Panc1 (cell line): ENCODE measurements around the gene MAGI1. TPM values are rescaled to one million over a fixed set of nuclear protein-coding genes. Genes with fewer than 3 reads are reported as not detected.

ENCODE experiments used
- ATAC-seq: fragments of 200-7000 bp; cut with Tn5 transposase; 2 replicates; pipeline ENCODE4 v1.9.1; 2020; ENCODE audit warnings: mild to moderate bottlenecking, moderate library complexity
- BruUV-seq: library from RNA; stranded (reverse); fragments of 400-500 nt; replicated peaks from 2 replicates; lab custom pipeline; 2021; lab: Mats Ljungman, UMichigan
- CTCF ChIA-PET: fragments of 300-600 bp; sonication (Branson Sonifier 250); formaldehyde crosslinking; loops from one replicate; lab custom pipeline; 2022; ENCODE audit warnings: antibody characterized with exemption; lab: Charles Lee
- POLR2A ChIA-PET: fragments of 300-600 bp; sonication (Branson Sonifier 250); formaldehyde crosslinking; loops from one replicate; lab custom pipeline; 2022; ENCODE audit warnings: antibody characterized with exemption; lab: Charles Lee
- DNase-seq: peaks from one replicate; pipeline ENCODE4 v3.0.0-alpha.2; 2010; ENCODE audit warnings: low read depth, low spot score
- H3K27ac ChIP-seq: 2 replicates; pipeline ENCODE4 v1.5.1; 2011; ENCODE audit warnings: mild to moderate bottlenecking, low read length, inconsistent platforms
- H3K27me3 ChIP-seq: fragments of 200-500 bp; sonication (Bioruptor generic); 2 replicates; pipeline ENCODE4 v1.6.0; 2014; ENCODE audit warnings: low read length, inconsistent platforms; ENCODE audit not compliant: control insufficient read depth, insufficient read depth
- H3K36me3 ChIP-seq: fragments of 200-500 bp; sonication (Bioruptor generic); 2 replicates; pipeline ENCODE4 v1.5.1; 2014; ENCODE audit warnings: inconsistent platforms, mild to moderate bottlenecking, low read length, moderate library complexity; ENCODE audit not compliant: control insufficient read depth, insufficient read depth
- H3K4me1 ChIP-seq: 2 replicates; pipeline ENCODE4 v1.5.1; 2011; ENCODE audit warnings: inconsistent platforms, mild to moderate bottlenecking, low read length, moderate library complexity; ENCODE audit not compliant: control insufficient read depth, insufficient read depth
- H3K4me3 ChIP-seq, 2 experiments: 2 replicates each; pipeline ENCODE4 v1.5.1; 2011 to 2012; ENCODE audit warnings: low read depth in 2 of 2, low read length in 2 of 2, mild to moderate bottlenecking in 2 of 2, inconsistent platforms in 1 of 2, moderate library complexity in 1 of 2
- H3K9me3 ChIP-seq: fragments of 200-500 bp; sonication (Bioruptor generic); 2 replicates; pipeline ENCODE4 v1.5.1; 2014; ENCODE audit warnings: low read depth, mild to moderate bottlenecking, inconsistent platforms, low read length, moderate library complexity; ENCODE audit not compliant: control insufficient read depth, insufficient read depth
- POLR2AphosphoS5 ChIP-seq: IDR thresholded peaks from 2 replicates; pipeline ENCODE4 v1.6.1; 2012; ENCODE audit warnings: mild to moderate bottlenecking, low read depth, low read length, moderate library complexity
- SIN3A ChIP-seq: IDR thresholded peaks from 2 replicates; pipeline ENCODE4 v1.6.1; 2012; ENCODE audit warnings: low read depth, mild to moderate bottlenecking, low read length, moderate library complexity, borderline replicate concordance; ENCODE audit not compliant: insufficient read depth
- TCF7L2 ChIP-seq: IDR thresholded peaks from 2 replicates; pipeline ENCODE4 v1.6.1; 2011; ENCODE audit warnings: mild to moderate bottlenecking, low read depth, low read length, inconsistent platforms
- in situ Hi-C: cut with HindIII; loops from 2 replicates; pipeline ENCODE4 v1.10.0; 2016; ENCODE audit warnings: low sequenced_read_pairs, low pct_unique_long_range_greater_than_20kb
- intact Hi-C: fragments of 100-400 bp; cut with micrococcal nuclease; formaldehyde crosslinking; loops from one replicate; pipeline ENCODE4 v1.10.0; 2022; ENCODE audit not compliant: unreplicated experiment
- total RNA-seq: library from RNA; stranded (reverse); gene quantifications from one replicate; pipeline ENCODE4 v1.2.1, GENCODE V29; 2021; ENCODE audit not compliant: unreplicated experiment
- TF ChIP-seq, protein P1 (sequence below): fragments of 450-650 bp; IDR thresholded peaks from 2 replicates; pipeline ENCODE4 v1.5.1; 2017; ENCODE audit warnings: mild to moderate bottlenecking
- TF ChIP-seq, protein P2 (sequence below), 2 experiments: IDR thresholded peaks; 2 replicates each; pipeline ENCODE4 v1.6.1; 2011 to 2012; ENCODE audit warnings: low read depth in 2 of 2, control low read depth in 1 of 2, low read length in 1 of 2, mild to moderate bottlenecking in 1 of 2, moderate library complexity in 1 of 2; ENCODE audit not compliant: insufficient read depth in 1 of 2

MAGI1 gene
- total RNA-seq, 1 experiment from 2014 or later = 9.5 TPM

DNA sequence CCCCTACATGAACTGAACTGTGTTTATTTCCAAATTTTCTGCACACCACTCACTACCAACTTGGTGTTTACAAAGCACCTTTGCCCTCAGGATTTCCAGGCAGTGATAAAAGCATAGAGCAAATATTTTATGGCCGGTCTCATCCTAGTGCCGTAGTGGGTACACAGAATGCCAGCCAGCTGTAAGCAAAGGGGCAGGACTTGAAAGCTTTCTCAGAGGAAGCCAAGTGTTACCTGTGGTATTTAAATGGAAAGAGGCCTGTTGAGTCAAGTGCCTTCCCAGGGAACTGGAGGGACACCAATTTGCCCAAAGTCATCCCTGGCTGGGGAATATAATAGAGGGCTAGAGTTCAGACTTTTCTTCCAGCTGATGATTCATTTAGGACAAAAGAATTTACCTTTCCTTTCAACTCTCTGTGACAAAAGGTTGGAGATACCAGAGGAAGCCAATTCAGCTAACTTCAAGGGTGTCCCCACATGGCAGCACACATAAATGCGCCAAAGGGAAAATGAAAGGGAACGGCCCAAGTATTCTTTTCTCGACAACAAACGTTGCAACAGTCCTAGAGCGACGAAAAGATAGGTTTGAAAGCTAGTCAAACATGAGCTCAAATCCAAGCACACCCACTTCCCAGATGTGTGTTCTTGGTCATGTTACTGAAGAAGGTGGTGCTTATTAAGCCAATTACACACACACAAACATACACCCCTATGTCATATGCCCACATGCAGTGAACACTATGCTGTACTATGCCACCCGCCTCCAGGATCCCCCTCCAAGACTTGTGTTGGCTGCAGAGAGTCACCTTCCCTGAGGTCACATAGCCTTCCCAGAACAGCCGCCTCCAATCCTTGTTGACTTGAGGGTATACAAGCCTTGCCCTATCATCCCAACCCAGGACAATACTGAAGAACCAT lies 27.7 kb downstream of the MAGI1 start:
- Histone ChIP-seq H3K27me3 (no peaks in the 10 kb centered on the region), H3K36me3 (no peaks in the 10 kb centered on the region), H3K4me1 (no peaks in the 10 kb centered on the region; the same call in 1 of the 2 replicates), H3K9me3 (no peaks in the 10 kb centered on the region), H3K4me3 (no peak overlapping the region), H3K27ac (no peak overlapping the region)
- DNase-seq = no peak
- no TSS peak for BruUV-seq
- POLR2A ChIA-PET = no interaction called here
- in situ Hi-C loops = no loop called here
- ATAC-seq = no peak
- intact Hi-C loops = no loop called here
- CTCF ChIA-PET = no interaction called here
- TF ChIP-seq, protein P1, sequence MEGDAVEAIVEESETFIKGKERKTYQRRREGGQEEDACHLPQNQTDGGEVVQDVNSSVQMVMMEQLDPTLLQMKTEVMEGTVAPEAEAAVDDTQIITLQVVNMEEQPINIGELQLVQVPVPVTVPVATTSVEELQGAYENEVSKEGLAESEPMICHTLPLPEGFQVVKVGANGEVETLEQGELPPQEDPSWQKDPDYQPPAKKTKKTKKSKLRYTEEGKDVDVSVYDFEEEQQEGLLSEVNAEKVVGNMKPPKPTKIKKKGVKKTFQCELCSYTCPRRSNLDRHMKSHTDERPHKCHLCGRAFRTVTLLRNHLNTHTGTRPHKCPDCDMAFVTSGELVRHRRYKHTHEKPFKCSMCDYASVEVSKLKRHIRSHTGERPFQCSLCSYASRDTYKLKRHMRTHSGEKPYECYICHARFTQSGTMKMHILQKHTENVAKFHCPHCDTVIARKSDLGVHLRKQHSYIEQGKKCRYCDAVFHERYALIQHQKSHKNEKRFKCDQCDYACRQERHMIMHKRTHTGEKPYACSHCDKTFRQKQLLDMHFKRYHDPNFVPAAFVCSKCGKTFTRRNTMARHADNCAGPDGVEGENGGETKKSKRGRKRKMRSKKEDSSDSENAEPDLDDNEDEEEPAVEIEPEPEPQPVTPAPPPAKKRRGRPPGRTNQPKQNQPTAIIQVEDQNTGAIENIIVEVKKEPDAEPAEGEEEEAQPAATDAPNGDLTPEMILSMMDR = no peak
- TF ChIP-seq SIN3A (no peak), TCF7L2 (no peak), POLR2AphosphoS5 (no peak)
- TF ChIP-seq, protein P2, sequence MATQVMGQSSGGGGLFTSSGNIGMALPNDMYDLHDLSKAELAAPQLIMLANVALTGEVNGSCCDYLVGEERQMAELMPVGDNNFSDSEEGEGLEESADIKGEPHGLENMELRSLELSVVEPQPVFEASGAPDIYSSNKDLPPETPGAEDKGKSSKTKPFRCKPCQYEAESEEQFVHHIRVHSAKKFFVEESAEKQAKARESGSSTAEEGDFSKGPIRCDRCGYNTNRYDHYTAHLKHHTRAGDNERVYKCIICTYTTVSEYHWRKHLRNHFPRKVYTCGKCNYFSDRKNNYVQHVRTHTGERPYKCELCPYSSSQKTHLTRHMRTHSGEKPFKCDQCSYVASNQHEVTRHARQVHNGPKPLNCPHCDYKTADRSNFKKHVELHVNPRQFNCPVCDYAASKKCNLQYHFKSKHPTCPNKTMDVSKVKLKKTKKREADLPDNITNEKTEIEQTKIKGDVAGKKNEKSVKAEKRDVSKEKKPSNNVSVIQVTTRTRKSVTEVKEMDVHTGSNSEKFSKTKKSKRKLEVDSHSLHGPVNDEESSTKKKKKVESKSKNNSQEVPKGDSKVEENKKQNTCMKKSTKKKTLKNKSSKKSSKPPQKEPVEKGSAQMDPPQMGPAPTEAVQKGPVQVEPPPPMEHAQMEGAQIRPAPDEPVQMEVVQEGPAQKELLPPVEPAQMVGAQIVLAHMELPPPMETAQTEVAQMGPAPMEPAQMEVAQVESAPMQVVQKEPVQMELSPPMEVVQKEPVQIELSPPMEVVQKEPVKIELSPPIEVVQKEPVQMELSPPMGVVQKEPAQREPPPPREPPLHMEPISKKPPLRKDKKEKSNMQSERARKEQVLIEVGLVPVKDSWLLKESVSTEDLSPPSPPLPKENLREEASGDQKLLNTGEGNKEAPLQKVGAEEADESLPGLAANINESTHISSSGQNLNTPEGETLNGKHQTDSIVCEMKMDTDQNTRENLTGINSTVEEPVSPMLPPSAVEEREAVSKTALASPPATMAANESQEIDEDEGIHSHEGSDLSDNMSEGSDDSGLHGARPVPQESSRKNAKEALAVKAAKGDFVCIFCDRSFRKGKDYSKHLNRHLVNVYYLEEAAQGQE (IDR thresholded peaks at IDR 0.05; ENCODE audit: insufficient read depth in 1 of 2, low read depth in 2 of 2, low read length in 1 of 2) = no peak

DNA sequence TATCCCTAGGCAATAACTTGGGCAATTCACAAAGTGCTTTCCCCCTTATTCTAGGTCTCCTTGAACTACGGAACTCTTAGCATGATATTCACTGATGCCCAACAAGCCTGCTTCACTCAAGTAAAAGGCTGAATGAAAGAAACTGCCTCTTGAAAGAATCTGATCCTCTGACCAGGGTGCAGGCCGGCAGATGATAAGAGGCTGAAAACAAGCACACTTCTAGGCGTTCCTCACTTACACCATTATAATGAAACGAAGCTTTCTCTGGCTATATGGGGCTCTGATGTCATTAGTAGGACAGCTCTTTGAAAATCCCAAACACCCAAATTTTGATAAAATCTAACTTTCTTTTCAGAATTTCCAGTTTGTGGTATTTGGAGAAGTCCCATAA lies 28.4 kb downstream of the MAGI1 start:
- ChIA-PET CTCF (no interaction called here), POLR2A (no interaction called here)
- Histone ChIP-seq H3K4me1 (no peaks in the 10 kb centered on the region; the same call in 1 of the 2 replicates), H3K27me3 (no peaks in the 10 kb centered on the region), H3K36me3 (no peaks in the 10 kb centered on the region), H3K4me3 (no peak overlapping the region), H3K9me3 (no peaks in the 10 kb centered on the region), H3K27ac (no peak overlapping the region)
- ATAC-seq = no peak
- DNase-seq = no peak
- intact Hi-C loops (no loop called here), in situ Hi-C loops (no loop called here)
- no TSS peak for BruUV-seq
- TF ChIP-seq, protein P2 (IDR thresholded peaks at IDR 0.05; ENCODE audit: insufficient read depth in 1 of 2, low read depth in 2 of 2, low read length in 1 of 2) = no peak
- TF ChIP-seq TCF7L2 (no peak), POLR2AphosphoS5 (no peak), SIN3A (no peak)
- TF ChIP-seq, protein P1 = no peak
